ENCODE results near the gene RBM15B.

The RBM15B gene

DNA sequence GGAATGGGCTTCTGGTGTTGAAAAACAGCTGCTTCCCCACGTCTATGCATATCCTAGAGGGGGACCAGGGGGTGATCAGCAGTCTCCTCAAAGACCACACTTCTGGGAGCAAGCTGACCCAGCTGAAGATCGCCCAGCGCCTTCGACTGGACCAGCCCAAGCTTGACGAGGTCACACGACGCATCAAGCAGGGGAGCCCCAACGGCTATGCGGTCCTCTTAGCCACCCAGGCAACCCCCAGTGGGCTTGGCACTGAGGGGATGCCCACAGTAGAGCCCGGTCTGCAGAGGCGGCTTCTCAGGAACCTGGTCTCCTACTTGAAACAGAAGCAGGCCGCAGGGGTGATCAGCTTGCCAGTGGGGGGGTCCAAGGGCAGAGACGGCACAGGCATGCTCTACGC is 2.5 kb downstream of the RBM15B start:
- DNase-seq = no peak

DNA sequence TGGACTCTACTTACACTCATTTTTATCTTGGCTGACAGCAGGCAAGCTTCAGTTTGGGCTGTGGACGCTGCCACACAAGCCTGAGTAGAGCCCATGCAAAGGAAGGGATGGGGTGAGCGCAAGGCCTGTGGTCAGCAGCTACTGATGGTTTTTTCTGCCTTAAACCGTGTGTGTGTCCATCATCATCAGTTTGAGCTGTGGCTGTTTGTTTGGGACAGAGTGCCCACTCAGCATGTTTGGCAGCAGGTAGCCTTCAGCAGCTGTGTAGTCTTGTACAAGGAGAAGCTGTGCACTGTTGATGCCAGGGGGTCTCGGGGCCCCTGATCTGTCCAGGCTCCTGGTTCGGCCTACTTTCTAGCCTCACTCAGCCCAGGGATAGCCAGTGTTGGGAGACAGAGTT is 3.5 kb downstream of the RBM15B start:
- no peak for DNase-seq

GRCh38 chr3:51395493-51396213 is 4.6 kb downstream of the RBM15B start:
- no peak for DNase-seq

- no peak for DNase-seq
Measured at GRCh38 chr3:51396401-51396800, 5.3 kb downstream of the RBM15B start.

DNA sequence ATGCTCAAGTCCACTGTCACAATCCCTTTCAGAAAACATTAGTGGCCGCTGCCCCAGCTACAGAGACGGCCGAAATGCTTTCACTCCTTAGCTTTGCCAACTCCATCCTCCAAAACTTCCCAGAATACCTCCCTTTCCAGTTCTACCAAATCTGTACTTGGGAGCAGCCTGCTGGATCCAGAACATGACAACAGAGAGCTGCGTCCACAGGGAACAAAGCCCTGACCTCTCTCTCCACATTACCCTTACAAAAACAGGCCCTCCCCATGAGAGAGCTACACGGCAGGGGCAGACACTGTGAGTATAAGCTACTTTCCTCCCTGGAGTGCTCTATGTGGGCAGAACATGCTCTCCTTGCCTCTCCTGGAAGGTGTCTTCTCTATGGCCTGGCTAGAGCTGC is 6.3 kb downstream of the RBM15B start:
- DNase-seq = no peak

DNA sequence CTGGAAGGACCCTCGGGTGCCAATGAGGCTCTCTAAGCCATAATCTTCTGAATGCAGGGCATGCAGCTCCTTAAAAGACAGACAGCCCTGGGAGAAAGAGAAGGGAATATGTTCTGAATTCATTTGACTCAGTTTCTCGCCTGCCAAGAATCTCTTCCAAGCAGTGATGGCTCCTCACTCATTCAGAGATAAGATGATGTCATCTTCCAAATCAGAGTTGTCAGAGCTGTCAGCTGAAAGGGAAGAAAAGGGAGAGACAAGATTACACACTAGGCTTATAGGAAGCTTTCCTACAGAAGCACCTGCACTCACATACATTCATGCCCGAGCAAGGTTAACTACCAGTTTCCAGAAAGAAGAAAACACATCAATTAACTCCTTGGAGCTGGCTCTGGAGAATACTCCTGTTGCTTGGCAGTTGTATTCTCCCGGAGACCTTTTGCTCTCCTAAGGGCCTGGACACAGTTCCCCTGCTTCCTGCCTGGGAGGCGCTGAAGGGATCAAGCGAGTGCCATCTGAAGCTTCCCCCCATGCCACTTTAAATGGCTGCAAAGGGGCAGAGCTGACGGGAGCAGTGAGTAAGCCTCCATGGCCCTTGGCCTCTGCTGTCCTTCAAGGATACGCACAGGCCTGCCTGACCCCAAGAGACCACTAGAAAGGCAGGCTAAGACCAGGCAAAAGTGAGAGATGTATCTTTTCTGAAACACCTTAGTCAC is 7.7 kb downstream of the RBM15B start:
- no peak for DNase-seq

DNA sequence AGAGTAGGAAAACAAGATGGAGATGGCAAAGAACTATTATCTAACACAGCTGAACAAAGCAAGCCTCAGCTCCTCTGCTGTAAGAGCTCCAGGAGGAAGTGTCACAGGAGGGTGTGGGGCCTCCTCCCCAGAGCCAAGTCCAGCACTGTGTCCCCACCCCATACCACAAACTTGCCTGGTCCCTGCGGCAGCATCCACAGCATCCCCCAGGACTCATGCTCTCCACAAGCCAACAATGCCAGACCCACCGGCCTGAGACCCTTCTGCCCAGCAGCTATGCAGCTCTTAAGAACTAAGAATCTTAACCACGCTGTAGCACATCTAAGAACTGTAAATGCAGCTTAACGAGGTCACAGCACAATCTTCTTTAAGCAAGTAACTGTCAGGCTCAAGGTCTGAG is 9.1 kb downstream of the RBM15B start:
- no peak for DNase-seq

DNA sequence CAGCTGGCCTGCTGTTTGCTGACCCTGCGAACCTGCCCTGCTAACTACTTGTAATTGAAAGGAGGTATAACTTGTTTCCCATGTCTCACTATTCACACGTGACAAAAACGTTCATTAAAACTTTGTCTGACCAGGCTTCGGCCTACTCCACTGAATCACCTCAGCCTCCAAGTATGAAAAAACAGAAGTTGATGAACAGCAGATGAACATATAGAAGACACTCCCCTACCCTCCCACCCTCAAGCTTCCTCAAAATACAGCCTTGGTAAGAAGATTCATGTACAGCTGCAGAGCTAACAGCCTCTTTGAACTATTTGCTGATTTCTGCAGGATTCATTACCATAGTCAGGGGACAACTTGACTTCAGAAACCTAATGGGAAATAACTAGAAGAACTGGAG is 10.7 kb downstream of the RBM15B start:
- DNase-seq = no peak

DNA sequence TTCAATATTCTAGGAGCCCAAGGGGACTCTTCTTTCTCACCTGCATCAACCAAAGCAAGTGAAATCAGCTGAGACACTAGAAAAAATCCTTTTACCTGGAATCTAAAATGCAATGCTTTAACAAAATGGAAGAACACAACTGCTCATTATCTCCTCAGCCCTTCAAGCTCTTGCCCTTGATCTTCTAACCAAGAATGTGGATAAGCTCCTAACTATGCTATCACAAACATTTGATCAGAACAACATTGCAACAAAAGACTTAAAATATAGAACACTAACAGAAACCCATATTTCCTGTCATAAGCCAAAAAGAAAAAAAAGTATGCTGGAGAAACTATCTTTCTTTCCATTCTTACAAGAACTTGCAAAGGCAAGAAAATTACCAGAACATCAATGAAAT is 12.6 kb downstream of the RBM15B start:
- no peak for DNase-seq

GRCh38 chr3:51408021-51408420 is 16.9 kb downstream of the RBM15B start:
- no peak for DNase-seq

- no peak for DNase-seq
Measured at GRCh38 chr3:51408813-51409212, 17.7 kb downstream of the RBM15B start.

- DNase-seq = no peak
Measured at GRCh38 chr3:51422211-51422610, 31.1 kb downstream of the RBM15B start.

DNA sequence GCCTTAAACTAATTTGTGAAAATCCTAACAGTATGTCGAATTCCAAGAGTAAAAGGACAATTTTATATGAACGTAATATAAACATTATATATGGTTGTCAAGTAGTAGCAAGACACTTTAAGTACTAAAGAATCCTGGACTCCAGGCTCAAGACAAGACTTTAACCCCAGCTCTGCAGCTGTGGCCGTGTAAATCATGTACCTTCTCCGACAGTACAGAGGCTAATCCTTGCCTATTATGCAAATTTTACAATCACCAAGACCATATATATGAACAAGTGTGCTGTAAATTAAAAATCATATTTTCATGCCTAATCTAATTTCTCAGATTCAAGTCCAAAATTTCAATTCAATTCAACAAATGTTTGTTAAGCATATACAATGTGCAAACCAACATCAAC is 35.8 kb downstream of the RBM15B start:
- DNase-seq = no peak

DNA sequence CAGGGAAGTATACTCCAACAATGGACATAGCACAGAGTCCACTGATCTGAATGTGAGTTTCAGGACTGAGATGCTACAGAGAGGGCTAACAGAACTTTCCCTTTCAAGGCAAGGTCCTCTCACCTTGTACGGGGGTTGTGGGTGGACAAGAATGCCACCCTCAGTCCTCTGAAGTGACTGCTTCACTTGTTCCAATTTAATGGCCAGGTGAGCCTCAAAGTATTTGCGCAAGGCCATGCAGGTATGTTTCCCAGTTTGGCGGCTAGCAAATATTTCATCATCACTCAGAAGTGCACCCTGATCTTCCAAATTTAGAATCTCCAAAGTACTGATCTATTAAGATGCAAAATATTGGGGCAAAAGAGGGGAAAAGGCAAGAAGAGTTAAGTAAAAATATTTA is 38.1 kb downstream of the RBM15B start:
- no peak for DNase-seq

DNA sequence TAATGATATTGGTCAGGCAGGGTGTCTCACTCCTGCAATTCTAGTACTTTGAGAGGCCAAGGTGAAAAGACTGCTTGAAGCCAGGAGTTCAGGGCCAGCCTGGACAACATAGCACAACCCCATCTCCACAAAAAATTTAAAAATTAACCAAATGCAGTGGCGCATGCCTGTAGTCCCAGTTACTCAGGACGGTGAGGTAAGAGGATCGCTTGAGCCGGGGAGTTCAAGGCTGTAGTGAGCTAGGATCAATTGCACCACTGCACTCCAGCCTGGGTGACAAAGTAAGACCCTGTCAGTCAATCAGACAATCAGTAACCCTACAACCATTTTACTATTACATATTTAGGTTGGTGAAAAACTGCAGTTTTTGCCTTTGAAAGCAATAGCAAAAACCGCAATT is 43.0 kb downstream of the RBM15B start:
- no peak for DNase-seq

DNA sequence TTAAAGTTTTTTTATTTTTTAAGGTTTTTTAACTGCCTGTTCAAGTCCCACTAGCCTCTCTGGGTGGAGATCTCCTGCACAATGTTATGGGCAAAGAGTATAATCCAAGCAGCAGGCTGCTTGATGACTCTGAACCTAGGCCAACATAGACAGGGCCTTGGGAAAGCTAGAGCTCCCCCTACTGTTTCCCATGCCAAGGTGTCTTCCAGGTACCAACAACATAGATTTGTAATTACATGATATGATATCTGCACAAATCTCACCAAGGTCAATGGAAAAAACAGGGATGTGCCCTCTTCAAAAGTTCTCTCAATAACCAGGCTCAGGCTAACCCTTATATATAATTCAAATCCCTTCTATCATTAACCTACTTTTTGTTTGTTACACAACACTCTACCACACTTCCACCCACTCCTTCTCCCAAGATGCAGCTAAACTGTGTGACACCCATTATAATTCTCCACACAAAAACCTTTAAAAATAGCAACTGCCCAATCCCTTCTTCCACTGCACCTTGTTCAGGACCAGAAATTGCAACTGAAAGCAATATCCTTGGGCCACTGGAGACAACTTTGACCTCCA is 43.8 kb downstream of the RBM15B start:
- DNase-seq = peak; percentile 8 to 27

- DNase-seq = no peak
Measured at GRCh38 chr3:51436998-51437639, 46.0 kb downstream of the RBM15B start.

DNA sequence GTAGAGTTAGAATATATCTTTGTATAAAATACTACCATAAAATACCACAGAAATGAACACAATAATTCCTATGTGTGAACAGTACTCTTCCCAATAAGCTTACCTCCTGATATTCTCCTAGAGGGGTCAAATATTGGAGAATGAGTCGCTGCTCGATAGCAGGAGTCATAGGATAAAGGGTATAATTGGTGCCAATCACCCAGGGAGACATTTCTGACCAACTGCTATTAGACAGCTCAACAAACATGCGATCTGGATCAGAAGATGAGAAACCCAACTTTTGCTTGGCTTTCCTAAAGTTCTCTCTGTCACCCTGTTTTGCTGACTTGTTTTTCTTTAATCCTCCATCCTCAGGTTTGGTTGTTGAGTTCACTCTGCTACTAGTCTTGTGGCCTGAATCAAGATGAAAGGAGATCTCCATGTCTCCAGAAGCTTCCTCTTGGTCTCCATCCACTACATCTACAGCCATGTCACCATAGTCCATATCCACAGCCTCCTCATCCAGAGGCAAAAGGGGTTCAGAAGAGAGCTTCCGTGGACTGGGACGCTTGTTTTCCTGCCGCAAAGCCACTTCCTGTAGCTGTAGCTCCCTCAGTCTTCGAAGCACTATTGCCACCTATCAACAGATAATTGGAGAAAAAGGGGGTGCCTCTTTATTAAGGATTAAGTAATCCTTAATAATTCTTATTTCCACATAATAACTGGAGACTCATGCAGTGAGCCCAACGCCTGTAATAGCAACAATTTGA is 50.4 kb downstream of the RBM15B start:
- DNase-seq = no peak

- no peak for DNase-seq
Measured at GRCh38 chr3:51445544-51446280, 54.6 kb downstream of the RBM15B start.

Measured in stimulated activated CD4-positive, alpha-beta T cell treated with anti-CD3 and anti-CD28 coated beads, Interleukin-2, amount 100 ng/mL, for 48 hours (primary cell).